ENCODE data around the gene ACIN1. TPM values are rescaled to one million over a fixed set of nuclear protein-coding genes. Genes with fewer than 3 reads are reported as not detected.
"Not testable (repeated sequence)": the region's sequence is repeated elsewhere in the genome, so short reads cannot be mapped to it uniquely, and the experiment has no call there.

ACIN1 gene
- total and polyA plus RNA-seq, 12 donors, result 73.1 to 431 (median 133) TPM

DNA sequence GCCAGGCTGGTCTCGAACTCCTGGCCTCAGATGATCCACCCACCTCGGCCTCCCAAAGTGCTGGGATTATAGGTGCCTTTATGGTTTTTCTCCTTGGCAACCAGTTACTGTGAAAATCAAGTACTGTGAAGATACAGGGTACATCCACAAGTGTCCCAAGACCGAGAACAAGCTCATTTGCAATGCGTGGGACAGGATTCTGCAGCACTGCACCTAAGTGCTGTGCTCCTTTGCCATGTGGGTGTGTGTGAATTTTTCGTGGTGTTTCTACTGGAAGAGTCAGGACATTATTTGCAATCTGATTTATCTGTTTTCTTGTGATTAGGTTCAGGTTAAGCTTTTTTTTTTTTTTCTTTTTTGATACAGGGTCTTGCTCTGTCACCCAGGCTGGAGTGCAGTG lies 77.8 kb downstream of the ACIN1 start:
- Histone ChIP-seq H3K4me1 (replicated peaks in 1 of 2) (no peaks in the 10 kb centered on the region), H3K9me3 (replicated peaks in 1 of 3) (no peaks in the 10 kb centered on the region), H3K4me3 (no peak overlapping the region), H3K27me3 (no peaks in the 10 kb centered on the region), H3K27ac (no peak overlapping the region), H3K36me3 (replicated peaks in 1 of 2) (no peaks in the 10 kb centered on the region)
- intact Hi-C loops (cut with DNase I), result no loop called here
- no peak for TF ChIP-seq CTCF (IDR thresholded peaks at IDR 0.05)
- TF ChIP-seq POLR2A (IDR thresholded peaks at IDR 0.05), result no peak
- WGBS, 4 donors, result 83 to 90% (median 87%) methylated on average over 5 of the region's 5 CpGs
- DNase-seq, result no peak

DNA sequence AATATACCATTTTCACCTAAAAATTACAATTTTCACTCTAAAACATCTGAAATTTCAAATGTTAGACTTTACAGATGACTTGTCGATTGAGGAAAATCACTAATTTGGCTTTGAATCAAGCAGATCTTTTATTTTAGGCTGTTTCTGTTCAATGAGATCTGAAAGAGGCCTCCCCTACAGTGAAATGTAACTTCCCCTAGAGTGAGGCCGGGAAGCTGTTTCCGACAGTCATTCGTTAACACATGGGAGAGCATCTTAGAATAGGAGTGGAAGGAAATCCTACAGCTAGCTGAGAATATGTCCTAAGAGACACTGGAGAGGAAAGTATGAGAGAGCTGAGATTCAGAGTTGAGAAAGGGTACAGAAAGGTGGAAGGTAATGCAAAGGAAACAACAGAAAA lies 79.3 kb downstream of the ACIN1 start:
- H3K27ac ChIP-seq, result no peak overlapping the region
- H3K9me3 ChIP-seq (replicated peaks in 1 of 3), result no peaks in the 10 kb centered on the region
- H3K36me3 ChIP-seq (replicated peaks in 1 of 2), result no peaks in the 10 kb centered on the region
- no peaks in the 10 kb centered on the region for H3K27me3 ChIP-seq
- no peaks in the 10 kb centered on the region for H3K4me1 ChIP-seq (replicated peaks in 1 of 2)
- no peak overlapping the region for H3K4me3 ChIP-seq
- intact Hi-C loops (cut with DNase I), result no loop called here
- WGBS, 4 donors, result 76 to 94% (median 78%) methylated on average over 4 of the region's 4 CpGs
- TF ChIP-seq POLR2A (IDR thresholded peaks at IDR 0.05) (no peak), CTCF (IDR thresholded peaks at IDR 0.05) (no peak)
- no peak for DNase-seq

GRCh38 chr14:23013749-23014054 lies 81.2 kb downstream of the ACIN1 start:
- H3K9me3 ChIP-seq (replicated peaks in 1 of 3); H3K36me3 ChIP-seq (replicated peaks in 1 of 2); intact Hi-C loops (cut with DNase I); DNase-seq; H3K4me3 ChIP-seq; H3K27me3 ChIP-seq; H3K27ac ChIP-seq; H3K4me1 ChIP-seq (replicated peaks in 1 of 2): not testable (repeated sequence)
- WGBS, 4 donors, result 88 to 93% (median 91%) methylated on average over 5 of the region's 5 CpGs

DNA sequence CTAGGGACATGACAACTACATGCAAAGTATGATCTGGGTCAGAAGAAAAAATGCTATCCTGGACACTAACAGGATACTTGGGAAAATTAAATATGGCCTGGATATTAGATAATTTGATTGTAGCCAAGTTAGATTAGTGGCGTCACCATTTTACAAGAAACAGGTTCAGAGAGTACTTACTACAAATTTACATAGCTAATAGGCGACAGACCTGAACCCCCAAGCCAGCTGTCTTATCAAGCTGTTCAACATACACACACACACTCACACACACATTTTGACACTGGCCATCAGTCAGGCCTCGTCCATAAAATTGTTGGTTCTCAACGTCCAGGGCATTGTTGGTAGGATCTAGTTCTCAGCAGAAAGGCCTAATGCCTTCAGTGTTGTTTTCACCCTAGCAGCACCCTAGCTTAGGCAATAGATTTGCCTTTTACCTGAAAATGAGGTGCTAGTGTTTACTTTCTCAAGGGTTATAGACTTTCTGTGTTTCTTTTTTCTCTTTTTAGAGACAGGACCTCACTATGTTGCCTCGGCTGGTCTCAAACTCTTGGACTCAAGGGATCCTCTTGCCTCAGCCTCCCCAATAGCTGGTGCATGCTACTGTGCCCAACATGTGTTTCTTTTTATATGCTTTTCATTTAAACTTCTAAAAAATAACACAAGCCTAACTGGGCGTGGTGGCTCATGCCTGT lies 81.7 kb downstream of the ACIN1 start:
- Histone ChIP-seq H3K36me3 (replicated peaks in 1 of 2) (no peaks in the 10 kb centered on the region), H3K9me3 (replicated peaks in 1 of 3) (no peaks in the 10 kb centered on the region), H3K4me3 (no peak overlapping the region), H3K27ac (no peak overlapping the region), H3K27me3 (no peaks in the 10 kb centered on the region), H3K4me1 (replicated peaks in 1 of 2) (peaks cover 0 to 5% of the 10 kb centered on the region in 2 donors)
- 68 to 82% (median 73%) methylated on average over 6 of the region's 6 CpGs for WGBS, 4 donors
- peak in 1 of 7 donors; percentile 63 for DNase-seq
- intact Hi-C loops (cut with DNase I), result no loop called here
- no peak for TF ChIP-seq CTCF (IDR thresholded peaks at IDR 0.05)
